Measurements from ENCODE around the gene TRNAU1AP. TPM values are rescaled to one million over a fixed set of nuclear protein-coding genes. Genes with fewer than 3 reads are reported as not detected.
A peak's percentile ranks its signal among the peaks of the same experiment; 100 is the strongest.

TRNAU1AP gene
- total and polyA plus RNA-seq, 2 of the 13 experiments (the other 11 are each of a cell fraction or from before 2014, with no cell fraction given): 29.0 to 42.9 TPM

DNA sequence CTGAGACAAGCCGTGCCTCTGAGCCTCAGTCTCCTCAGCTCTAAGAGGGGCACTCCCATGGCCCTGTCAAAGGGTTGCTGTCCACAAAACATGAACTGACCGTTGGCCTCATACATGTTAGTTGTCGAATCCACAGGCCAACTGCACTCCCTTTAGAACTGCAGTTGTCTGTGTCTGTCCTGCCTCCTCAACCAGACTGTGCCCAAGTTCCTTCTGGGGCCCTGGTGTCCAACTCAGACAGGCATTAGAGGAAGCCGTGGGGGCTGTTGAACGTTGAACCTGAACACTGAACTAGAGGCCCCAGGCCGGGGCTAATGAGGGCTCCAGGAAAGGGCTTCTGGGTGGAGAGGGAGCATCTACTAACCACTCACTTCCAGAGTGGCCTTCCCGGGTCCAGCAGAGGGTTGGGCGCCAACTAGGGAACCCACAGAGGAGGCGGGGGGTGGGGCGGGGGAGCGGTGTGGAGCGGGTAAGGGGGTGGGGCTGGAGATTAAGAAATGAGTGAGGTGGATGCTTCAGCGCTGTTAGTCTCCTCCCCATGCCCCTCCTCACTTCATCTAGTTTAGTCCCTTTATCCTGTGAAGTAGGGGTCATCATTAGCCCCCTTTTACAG is 38.9 kb downstream of the TRNAU1AP start, which contains the start of gene RAB42 (continued):
- TF ChIP-seq, protein P1, sequence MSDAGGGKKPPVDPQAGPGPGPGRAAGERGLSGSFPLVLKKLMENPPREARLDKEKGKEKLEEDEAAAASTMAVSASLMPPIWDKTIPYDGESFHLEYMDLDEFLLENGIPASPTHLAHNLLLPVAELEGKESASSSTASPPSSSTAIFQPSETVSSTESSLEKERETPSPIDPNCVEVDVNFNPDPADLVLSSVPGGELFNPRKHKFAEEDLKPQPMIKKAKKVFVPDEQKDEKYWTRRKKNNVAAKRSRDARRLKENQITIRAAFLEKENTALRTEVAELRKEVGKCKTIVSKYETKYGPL (CRISPR knock-in tag; IDR thresholded peaks at IDR 0.05): no peak
- TF ChIP-seq CCDC6 (CRISPR knock-in tag; IDR thresholded peaks at IDR 0.05): no peak
- TF ChIP-seq, protein P2, sequence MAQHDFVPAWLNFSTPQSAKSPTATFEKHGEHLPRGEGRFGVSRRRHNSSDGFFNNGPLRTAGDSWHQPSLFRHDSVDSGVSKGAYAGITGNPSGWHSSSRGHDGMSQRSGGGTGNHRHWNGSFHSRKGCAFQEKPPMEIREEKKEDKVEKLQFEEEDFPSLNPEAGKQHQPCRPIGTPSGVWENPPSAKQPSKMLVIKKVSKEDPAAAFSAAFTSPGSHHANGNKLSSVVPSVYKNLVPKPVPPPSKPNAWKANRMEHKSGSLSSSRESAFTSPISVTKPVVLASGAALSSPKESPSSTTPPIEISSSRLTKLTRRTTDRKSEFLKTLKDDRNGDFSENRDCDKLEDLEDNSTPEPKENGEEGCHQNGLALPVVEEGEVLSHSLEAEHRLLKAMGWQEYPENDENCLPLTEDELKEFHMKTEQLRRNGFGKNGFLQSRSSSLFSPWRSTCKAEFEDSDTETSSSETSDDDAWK (CRISPR knock-in tag; IDR thresholded peaks at IDR 0.05): no peak
- TF ChIP-seq ZNF251 (CRISPR knock-in tag; IDR thresholded peaks at IDR 0.05): no peak
- TF ChIP-seq, protein P3, sequence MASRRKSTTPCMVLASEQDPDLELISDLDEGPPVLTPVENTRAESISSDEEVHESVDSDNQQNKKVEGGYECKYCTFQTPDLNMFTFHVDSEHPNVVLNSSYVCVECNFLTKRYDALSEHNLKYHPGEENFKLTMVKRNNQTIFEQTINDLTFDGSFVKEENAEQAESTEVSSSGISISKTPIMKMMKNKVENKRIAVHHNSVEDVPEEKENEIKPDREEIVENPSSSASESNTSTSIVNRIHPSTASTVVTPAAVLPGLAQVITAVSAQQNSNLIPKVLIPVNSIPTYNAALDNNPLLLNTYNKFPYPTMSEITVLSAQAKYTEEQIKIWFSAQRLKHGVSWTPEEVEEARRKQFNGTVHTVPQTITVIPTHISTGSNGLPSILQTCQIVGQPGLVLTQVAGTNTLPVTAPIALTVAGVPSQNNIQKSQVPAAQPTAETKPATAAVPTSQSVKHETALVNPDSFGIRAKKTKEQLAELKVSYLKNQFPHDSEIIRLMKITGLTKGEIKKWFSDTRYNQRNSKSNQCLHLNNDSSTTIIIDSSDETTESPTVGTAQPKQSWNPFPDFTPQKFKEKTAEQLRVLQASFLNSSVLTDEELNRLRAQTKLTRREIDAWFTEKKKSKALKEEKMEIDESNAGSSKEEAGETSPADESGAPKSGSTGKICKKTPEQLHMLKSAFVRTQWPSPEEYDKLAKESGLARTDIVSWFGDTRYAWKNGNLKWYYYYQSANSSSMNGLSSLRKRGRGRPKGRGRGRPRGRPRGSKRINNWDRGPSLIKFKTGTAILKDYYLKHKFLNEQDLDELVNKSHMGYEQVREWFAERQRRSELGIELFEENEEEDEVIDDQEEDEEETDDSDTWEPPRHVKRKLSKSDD (CRISPR knock-in tag; IDR thresholded peaks at IDR 0.05; ENCODE audit: low read depth): no peak
- no peak for TF ChIP-seq GATAD1 (CRISPR knock-in tag; IDR thresholded peaks at IDR 0.05)
- TF ChIP-seq GTF3A (CRISPR knock-in tag; conservative IDR thresholded peaks at IDR 0.05): no peak
- TF ChIP-seq NFKBIZ (CRISPR knock-in tag; IDR thresholded peaks at IDR 0.05): no peak
- TF ChIP-seq MTF2 (CRISPR knock-in tag; IDR thresholded peaks at IDR 0.05; ENCODE audit: borderline replicate concordance): no peak
- no peak for TF ChIP-seq ZNF747 (CRISPR knock-in tag; IDR thresholded peaks at IDR 0.05; ENCODE audit: borderline replicate concordance)
- TF ChIP-seq ARHGAP35 (CRISPR knock-in tag; IDR thresholded peaks at IDR 0.05; ENCODE audit: borderline replicate concordance): 0 out of 2 replicates have a peak, but pooled peaks have one; percentile 51
- no peak for TF ChIP-seq CHD4 (IDR thresholded peaks at IDR 0.05; ENCODE audit: borderline replicate concordance, low read length)
- TF ChIP-seq ZNF205 (CRISPR knock-in tag; IDR thresholded peaks at IDR 0.05): peak; percentile 81; the same call in 1 of the 2 replicates
- TF ChIP-seq, protein P4, sequence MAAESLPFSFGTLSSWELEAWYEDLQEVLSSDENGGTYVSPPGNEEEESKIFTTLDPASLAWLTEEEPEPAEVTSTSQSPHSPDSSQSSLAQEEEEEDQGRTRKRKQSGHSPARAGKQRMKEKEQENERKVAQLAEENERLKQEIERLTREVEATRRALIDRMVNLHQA (CRISPR knock-in tag; IDR thresholded peaks at IDR 0.05): no peak
- TF ChIP-seq CBX1 (IDR thresholded peaks at IDR 0.05; ENCODE audit: low read depth): no peak
- TF ChIP-seq ZNF782 (CRISPR knock-in tag; IDR thresholded peaks at IDR 0.05; ENCODE audit: borderline replicate concordance): no peak
- TF ChIP-seq, protein P5, sequence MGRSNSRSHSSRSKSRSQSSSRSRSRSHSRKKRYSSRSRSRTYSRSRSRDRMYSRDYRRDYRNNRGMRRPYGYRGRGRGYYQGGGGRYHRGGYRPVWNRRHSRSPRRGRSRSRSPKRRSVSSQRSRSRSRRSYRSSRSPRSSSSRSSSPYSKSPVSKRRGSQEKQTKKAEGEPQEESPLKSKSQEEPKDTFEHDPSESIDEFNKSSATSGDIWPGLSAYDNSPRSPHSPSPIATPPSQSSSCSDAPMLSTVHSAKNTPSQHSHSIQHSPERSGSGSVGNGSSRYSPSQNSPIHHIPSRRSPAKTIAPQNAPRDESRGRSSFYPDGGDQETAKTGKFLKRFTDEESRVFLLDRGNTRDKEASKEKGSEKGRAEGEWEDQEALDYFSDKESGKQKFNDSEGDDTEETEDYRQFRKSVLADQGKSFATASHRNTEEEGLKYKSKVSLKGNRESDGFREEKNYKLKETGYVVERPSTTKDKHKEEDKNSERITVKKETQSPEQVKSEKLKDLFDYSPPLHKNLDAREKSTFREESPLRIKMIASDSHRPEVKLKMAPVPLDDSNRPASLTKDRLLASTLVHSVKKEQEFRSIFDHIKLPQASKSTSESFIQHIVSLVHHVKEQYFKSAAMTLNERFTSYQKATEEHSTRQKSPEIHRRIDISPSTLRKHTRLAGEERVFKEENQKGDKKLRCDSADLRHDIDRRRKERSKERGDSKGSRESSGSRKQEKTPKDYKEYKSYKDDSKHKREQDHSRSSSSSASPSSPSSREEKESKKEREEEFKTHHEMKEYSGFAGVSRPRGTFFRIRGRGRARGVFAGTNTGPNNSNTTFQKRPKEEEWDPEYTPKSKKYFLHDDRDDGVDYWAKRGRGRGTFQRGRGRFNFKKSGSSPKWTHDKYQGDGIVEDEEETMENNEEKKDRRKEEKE (IDR thresholded peaks at IDR 0.05): no peak
- TF ChIP-seq, protein P6, sequence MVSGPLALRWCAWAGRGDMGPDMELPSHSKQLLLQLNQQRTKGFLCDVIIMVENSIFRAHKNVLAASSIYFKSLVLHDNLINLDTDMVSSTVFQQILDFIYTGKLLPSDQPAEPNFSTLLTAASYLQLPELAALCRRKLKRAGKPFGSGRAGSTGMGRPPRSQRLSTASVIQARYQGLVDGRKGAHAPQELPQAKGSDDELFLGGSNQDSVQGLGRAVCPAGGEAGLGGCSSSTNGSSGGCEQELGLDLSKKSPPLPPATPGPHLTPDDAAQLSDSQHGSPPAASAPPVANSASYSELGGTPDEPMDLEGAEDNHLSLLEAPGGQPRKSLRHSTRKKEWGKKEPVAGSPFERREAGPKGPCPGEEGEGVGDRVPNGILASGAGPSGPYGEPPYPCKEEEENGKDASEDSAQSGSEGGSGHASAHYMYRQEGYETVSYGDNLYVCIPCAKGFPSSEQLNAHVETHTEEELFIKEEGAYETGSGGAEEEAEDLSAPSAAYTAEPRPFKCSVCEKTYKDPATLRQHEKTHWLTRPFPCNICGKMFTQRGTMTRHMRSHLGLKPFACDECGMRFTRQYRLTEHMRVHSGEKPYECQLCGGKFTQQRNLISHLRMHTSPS (CRISPR knock-in tag; IDR thresholded peaks at IDR 0.05; ENCODE audit: low read depth): peak; percentile 20; the same call in 1 of the 2 replicates
- TF ChIP-seq, protein P7, sequence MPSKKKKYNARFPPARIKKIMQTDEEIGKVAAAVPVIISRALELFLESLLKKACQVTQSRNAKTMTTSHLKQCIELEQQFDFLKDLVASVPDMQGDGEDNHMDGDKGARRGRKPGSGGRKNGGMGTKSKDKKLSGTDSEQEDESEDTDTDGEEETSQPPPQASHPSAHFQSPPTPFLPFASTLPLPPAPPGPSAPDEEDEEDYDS (CRISPR knock-in tag; IDR thresholded peaks at IDR 0.05): no peak; the same call in 1 of the 2 replicates
